ENCODE data around the gene PRMT9.

DNA sequence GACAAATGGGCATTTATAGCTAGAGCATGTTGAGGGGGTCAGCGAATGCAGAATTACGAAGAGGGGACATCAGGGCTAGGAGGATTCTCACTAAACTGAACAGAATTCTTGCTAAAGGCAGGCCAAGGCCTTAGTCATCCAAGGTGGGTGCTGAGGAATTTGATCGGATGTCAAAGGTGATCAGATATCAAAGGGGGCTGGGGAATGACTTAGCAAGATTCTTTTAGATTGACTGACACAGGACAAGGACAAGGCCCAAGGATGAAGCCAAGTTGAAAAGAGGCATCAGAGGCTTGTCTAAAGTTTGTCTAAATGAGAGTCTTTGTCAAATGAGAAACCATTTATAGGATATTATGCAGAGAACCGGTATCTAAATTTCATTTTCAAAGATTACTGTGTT lies 57.1 kb downstream of the PRMT9 start:
- TF ChIP-seq EZH2 (IDR thresholded peaks at IDR 0.05; ENCODE audit: low read length, missing control alignments) (no peak), CTCF (conservative IDR thresholded peaks at IDR 0.05 in 1 of 2, IDR thresholded peaks at IDR 0.05 in 1 of 2; ENCODE audit: low read depth in 1 of 2, low read length in 2 of 2) (no peak)
